OCI-LY1 (cell line): Measurements from ENCODE around the gene CD247.

Experiments used
- H2AFZ ChIP-seq: fragments of 200-600 bp; sonication (generic), shearing (Covaris generic); 2 replicates; pipeline ENCODE4 v1.6.0; 2014; ENCODE audit warnings: antibody characterized with exemption, mild to moderate bottlenecking, low read length
- H3F3A ChIP-seq: fragments of 200-600 bp; sonication (generic), shearing (Covaris generic); 2 replicates; pipeline ENCODE4 v1.6.0; 2014; ENCODE audit warnings: mild to moderate bottlenecking, antibody characterized with exemption, low read length, moderate library complexity; ENCODE audit not compliant: insufficient read depth
- H3K27ac ChIP-seq: fragments of 200-600 bp; sonication (generic); 2 replicates; pipeline ENCODE4 v1.5.1; 2014; ENCODE audit warnings: low read length, mixed run types, mild to moderate bottlenecking, low read depth; ENCODE audit not compliant: poor library complexity, severe bottlenecking
- H3K27me3 ChIP-seq: fragments of 200-600 bp; sonication (generic); 2 replicates; pipeline ENCODE4 v1.6.0; 2014; ENCODE audit warnings: antibody characterized with exemption, mild to moderate bottlenecking, low read length, moderate library complexity; ENCODE audit not compliant: insufficient read depth
- H3K36me3 ChIP-seq: fragments of 200-600 bp; sonication (generic); 2 replicates; pipeline ENCODE4 v1.6.1; 2014; ENCODE audit warnings: mild to moderate bottlenecking, antibody characterized with exemption, low read length, moderate library complexity, mixed read lengths; ENCODE audit not compliant: insufficient read depth
- H3K4me1 ChIP-seq: fragments of 200-600 bp; sonication (generic); 2 replicates; pipeline ENCODE4 v1.5.1; 2014; ENCODE audit warnings: mild to moderate bottlenecking, low read length, moderate library complexity; ENCODE audit not compliant: insufficient read depth, severe bottlenecking
- H3K4me2 ChIP-seq: fragments of 200-600 bp; sonication (generic), shearing (Covaris generic); 2 replicates; pipeline ENCODE4 v1.6.1; 2014; ENCODE audit warnings: low read length
- H3K4me3 ChIP-seq: fragments of 200-600 bp; sonication (generic); 2 replicates; pipeline ENCODE4 v1.5.1; 2014; ENCODE audit warnings: low read length, low read depth, mild to moderate bottlenecking, mixed read lengths; ENCODE audit not compliant: poor library complexity, severe bottlenecking
- H3K79me2 ChIP-seq: fragments of 200-600 bp; shearing (Covaris generic); 2 replicates; pipeline ENCODE4 v1.6.1; 2016; ENCODE audit warnings: mixed run types, low read length, mixed read lengths; ENCODE audit not compliant: insufficient read depth
- H3K9ac ChIP-seq: fragments of 200-600 bp; sonication (generic), shearing (Covaris generic); 2 replicates; pipeline ENCODE4 v1.6.1; 2014; ENCODE audit warnings: mild to moderate bottlenecking, low read length, mixed read lengths
- H3K9me2 ChIP-seq: fragments of 200-600 bp; sonication (generic), shearing (Covaris generic); 2 replicates; pipeline ENCODE4 v1.6.1; 2014; ENCODE audit warnings: low read depth, mild to moderate bottlenecking, low read length, mixed read lengths
- H3K9me3 ChIP-seq: fragments of 200-600 bp; shearing (Covaris generic); 2 replicates; pipeline ENCODE4 v1.6.1; 2014; ENCODE audit warnings: low read length, mixed read lengths
- H4K20me1 ChIP-seq: fragments of 200-600 bp; sonication (generic), shearing (Covaris generic); 2 replicates; pipeline ENCODE4 v1.6.0; 2016; ENCODE audit warnings: mild to moderate bottlenecking, low read length; ENCODE audit not compliant: insufficient read depth
- CTCF ChIP-seq: fragments of 200-600 bp; sonication (generic), shearing (Covaris generic); IDR thresholded peaks from 2 replicates; pipeline ENCODE4 v1.5.1; 2017; ENCODE audit warnings: mild to moderate bottlenecking, antibody characterized with exemption, low read length, moderate library complexity, mixed read lengths
- EZH2 ChIP-seq: fragments of 200-600 bp; sonication (generic), shearing (Covaris generic); IDR thresholded peaks from 2 replicates; pipeline ENCODE4 v1.8.0; 2017; ENCODE audit warnings: borderline replicate concordance, mixed run types, mild to moderate bottlenecking, antibody characterized with exemption, low read length, moderate library complexity, mixed read lengths

The CD247 gene

GRCh38 chr1:167446966-167447365 lies 71.4 kb downstream of the CD247 start:
- H3K36me3 ChIP-seq = no peaks in the 10 kb centered on the region
- H3K9me2 ChIP-seq = no peaks in the 10 kb centered on the region
- H3K4me1 ChIP-seq = peaks cover 63% of the 10 kb centered on the region
- no peaks in the 10 kb centered on the region for H3K27me3 ChIP-seq
- H3K79me2 ChIP-seq = no peaks in the 10 kb centered on the region
- TF ChIP-seq CTCF (no peak), EZH2 (no peak)
- H3K9ac ChIP-seq = peak overlapping the region; percentile 32; the same call in 1 of the 2 replicates
- no peaks in the 10 kb centered on the region for H3F3A ChIP-seq
- H3K27ac ChIP-seq = peak overlapping the region; percentile 45
- H4K20me1 ChIP-seq = no peaks in the 10 kb centered on the region
- no peak overlapping the region for H3K4me3 ChIP-seq
- H2AFZ ChIP-seq = no peak overlapping the region
- H3K4me2 ChIP-seq = peak overlapping the region; percentile 55
- H3K9me3 ChIP-seq = no peaks in the 10 kb centered on the region

GRCh38 chr1:167443757-167444156 lies 74.6 kb downstream of the CD247 start:
- H3K27ac ChIP-seq = no peak overlapping the region
- no peak overlapping the region for H3K4me3 ChIP-seq
- H4K20me1 ChIP-seq = no peaks in the 10 kb centered on the region
- no peaks in the 10 kb centered on the region for H3K9me2 ChIP-seq
- no peaks in the 10 kb centered on the region for H3K36me3 ChIP-seq
- H2AFZ ChIP-seq = no peak overlapping the region
- peaks cover 59% of the 10 kb centered on the region for H3K4me1 ChIP-seq
- no peak overlapping the region for H3K9ac ChIP-seq
- H3K9me3 ChIP-seq = no peaks in the 10 kb centered on the region
- H3K79me2 ChIP-seq = no peaks in the 10 kb centered on the region
- TF ChIP-seq EZH2 (no peak), CTCF (no peak)
- no peak overlapping the region for H3K4me2 ChIP-seq
- no peaks in the 10 kb centered on the region for H3K27me3 ChIP-seq
- no peaks in the 10 kb centered on the region for H3F3A ChIP-seq

DNA sequence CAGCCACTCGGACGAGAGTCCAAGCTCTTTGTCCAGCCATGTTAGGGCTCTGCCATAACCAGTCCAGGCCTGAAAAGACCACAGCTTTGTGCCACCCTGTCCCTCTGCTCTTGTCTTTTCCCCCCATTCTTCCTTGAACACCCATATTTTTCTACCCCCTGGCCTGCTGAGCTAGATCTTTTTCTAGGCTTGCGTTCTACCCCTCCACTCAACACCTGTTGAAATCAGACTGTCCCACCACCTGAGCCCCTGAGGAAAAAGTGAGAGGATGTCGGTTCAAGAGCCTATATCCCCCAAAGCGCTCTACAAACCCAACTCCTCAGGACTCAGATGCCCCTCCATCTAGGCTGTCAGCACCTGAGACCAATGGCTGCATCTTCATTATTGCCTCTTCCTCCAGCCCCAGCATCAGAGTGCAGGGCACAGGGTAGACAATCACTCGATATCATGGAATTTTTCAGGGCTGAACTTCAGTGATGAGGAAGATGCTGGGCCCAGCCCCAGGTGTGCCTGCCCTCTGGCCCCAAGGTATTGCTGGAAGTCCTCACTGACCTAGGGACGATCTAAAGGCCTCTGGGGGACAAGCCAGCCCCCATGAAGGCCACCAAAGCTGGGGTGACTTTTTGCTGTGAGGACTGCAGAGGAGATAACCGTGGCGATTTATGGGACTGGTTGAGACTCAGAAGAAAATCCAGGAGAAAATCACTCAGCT lies 75.3 kb downstream of the CD247 start:
- Histone ChIP-seq H3K27me3 (no peaks in the 10 kb centered on the region), H3K9me2 (no peaks in the 10 kb centered on the region), H3K27ac (no peak overlapping the region), H3K9me3 (no peaks in the 10 kb centered on the region), H3F3A (no peaks in the 10 kb centered on the region), H3K4me1 (peaks cover 59% of the 10 kb centered on the region), H3K36me3 (no peaks in the 10 kb centered on the region), H2AFZ (no peak overlapping the region), H3K4me3 (no peak overlapping the region), H3K9ac (no peak overlapping the region; the same call in 1 of the 2 replicates), H3K4me2 (no peak overlapping the region), H3K79me2 (no peaks in the 10 kb centered on the region), H4K20me1 (no peaks in the 10 kb centered on the region)
- TF ChIP-seq CTCF (no peak), EZH2 (no peak)
